ENCODE measurements around the gene BCAS3.
"Not testable (repeated sequence)": the region's sequence is repeated elsewhere in the genome, so short reads cannot be mapped to it uniquely, and the experiment has no call there.

Gene BCAS3

DNA sequence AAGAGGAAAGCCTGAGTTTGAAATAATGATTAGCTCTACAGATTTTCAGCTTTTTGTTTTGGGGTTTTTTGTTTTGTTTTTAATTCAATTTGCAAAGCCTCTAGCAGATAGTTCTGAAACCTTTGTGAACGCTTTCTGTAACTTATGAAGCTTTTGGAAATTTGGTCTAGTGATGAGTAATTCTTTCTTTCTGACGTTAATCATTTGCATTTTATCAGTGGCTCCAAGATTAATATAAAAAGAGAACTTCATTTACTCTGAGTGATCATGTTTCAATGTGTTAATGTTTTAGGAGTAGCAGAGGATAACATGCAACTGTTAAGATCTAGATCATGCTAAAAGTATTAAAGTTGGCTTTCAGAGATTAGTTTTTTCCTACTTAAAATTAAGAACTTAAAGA, 561.7 kb downstream of the BCAS3 start:
- Histone ChIP-seq H3K27me3 (replicated peaks) (no peaks in the 10 kb centered on the region), H3K27ac (no peak overlapping the region), H3K4me3 (ENCODE audit: low read depth, low read length) (no peak overlapping the region), H3K36me3 (replicated peaks) (no peaks in the 10 kb centered on the region)
- in situ Hi-C loops (cut with HindIII; ENCODE audit: low pct_ligation_motif_present, low sequenced_read_pairs): no loop called here
- no peak for TF ChIP-seq CTCF (IDR thresholded peaks at IDR 0.05; ENCODE audit: low read depth, low read length, missing control alignments)
- no peak for DNase-seq

GRCh38 chr17:61239953-61240352, 562.3 kb downstream of the BCAS3 start:
- no peak for DNase-seq

GRCh38 chr17:61240851-61241468, 563.3 kb downstream of the BCAS3 start:
- DNase-seq: no peak
- TF ChIP-seq CTCF (IDR thresholded peaks at IDR 0.05; ENCODE audit: low read depth, low read length, missing control alignments): no peak
- in situ Hi-C loops (cut with HindIII; ENCODE audit: low pct_ligation_motif_present, low sequenced_read_pairs): no loop called here
- H3K36me3 ChIP-seq (replicated peaks): no peaks in the 10 kb centered on the region
- no peak overlapping the region for H3K27ac ChIP-seq
- no peaks in the 10 kb centered on the region for H3K27me3 ChIP-seq (replicated peaks)
- H3K4me3 ChIP-seq (ENCODE audit: low read depth, low read length): no peak overlapping the region

More at GRCh38 chr17:61239953-61240352, 562.3 kb downstream of the BCAS3 start:
- no peak overlapping the region for H3K4me3 ChIP-seq (ENCODE audit: low read depth, low read length)
- no peak overlapping the region for H3K27ac ChIP-seq
- no peaks in the 10 kb centered on the region for H3K27me3 ChIP-seq (replicated peaks)
- in situ Hi-C loops (cut with HindIII; ENCODE audit: low pct_ligation_motif_present, low sequenced_read_pairs): no loop called here
- no peak for TF ChIP-seq CTCF (IDR thresholded peaks at IDR 0.05; ENCODE audit: low read depth, low read length, missing control alignments)
- H3K36me3 ChIP-seq (replicated peaks): no peaks in the 10 kb centered on the region

DNA sequence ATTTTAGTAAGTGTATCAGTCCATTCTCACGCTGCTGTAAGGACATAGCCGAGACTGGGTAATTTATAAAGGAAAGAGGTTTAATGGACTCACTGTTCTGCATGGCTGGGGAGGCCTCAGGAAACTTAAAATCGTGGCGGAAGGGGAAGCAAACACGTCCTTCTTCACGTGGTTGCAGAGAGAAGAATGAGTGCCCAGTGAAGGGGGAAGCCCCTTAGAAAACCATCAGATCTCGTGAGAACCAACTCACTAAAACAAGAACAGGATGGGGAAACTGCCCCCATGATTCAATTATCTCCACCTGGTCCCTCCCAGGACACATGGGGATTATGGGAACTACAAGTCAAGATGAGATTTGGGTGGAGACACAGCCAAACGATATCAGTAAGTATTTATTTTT, 567.3 kb downstream of the BCAS3 start:
- H3K4me3 ChIP-seq (ENCODE audit: low read depth, low read length); in situ Hi-C loops (cut with HindIII; ENCODE audit: low pct_ligation_motif_present, low sequenced_read_pairs); H3K36me3 ChIP-seq (replicated peaks); H3K27ac ChIP-seq; H3K27me3 ChIP-seq (replicated peaks); DNase-seq: not testable (repeated sequence)

DNA sequence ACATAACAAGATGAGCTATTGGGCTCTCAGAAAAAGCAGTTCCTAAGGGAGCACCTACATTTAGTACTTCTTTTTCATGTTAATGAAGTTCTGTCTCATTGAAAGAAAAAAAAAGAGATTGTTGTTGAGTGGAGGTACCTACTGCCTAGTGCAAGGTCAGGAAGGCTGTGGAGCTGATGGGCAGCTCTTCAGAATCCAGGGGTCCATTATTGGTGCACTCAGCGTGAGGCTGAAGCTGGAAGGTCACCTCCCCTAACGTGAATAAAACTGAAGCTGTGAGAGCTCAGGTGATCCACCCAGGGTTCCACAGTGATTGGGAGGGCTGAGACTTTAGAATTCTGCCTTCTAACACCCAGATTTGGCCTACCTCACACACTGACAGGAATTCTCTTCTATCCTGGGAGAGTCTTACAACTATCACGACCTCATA, 568.1 kb downstream of the BCAS3 start:
- no peaks in the 10 kb centered on the region for H3K36me3 ChIP-seq (replicated peaks)

GRCh38 chr17:61247439-61247838, 569.8 kb downstream of the BCAS3 start:
- DNase-seq: no peak
- Histone ChIP-seq H3K36me3 (replicated peaks) (no peaks in the 10 kb centered on the region), H3K27ac (no peak overlapping the region), H3K4me3 (ENCODE audit: low read depth, low read length) (no peak overlapping the region), H3K27me3 (replicated peaks) (no peaks in the 10 kb centered on the region)
- in situ Hi-C loops (cut with HindIII; ENCODE audit: low pct_ligation_motif_present, low sequenced_read_pairs): no loop called here
- TF ChIP-seq CTCF (IDR thresholded peaks at IDR 0.05; ENCODE audit: low read depth, low read length, missing control alignments): no peak

More for the DNA sequence above, 568.1 kb downstream of the BCAS3 start:
- in situ Hi-C loops (cut with HindIII; ENCODE audit: low pct_ligation_motif_present, low sequenced_read_pairs): no loop called here
- DNase-seq: no peak
- Histone ChIP-seq H3K27ac (no peak overlapping the region), H3K27me3 (replicated peaks) (no peaks in the 10 kb centered on the region), H3K4me3 (ENCODE audit: low read depth, low read length) (no peak overlapping the region)
- TF ChIP-seq CTCF (IDR thresholded peaks at IDR 0.05; ENCODE audit: low read depth, low read length, missing control alignments): no peak

Measured in brain microvascular endothelial cell (primary cell).